Ishikawa (cell line): ENCODE data around the gene ARHGAP8.

Source experiments
- CEBPB ChIP-seq: IDR thresholded peaks from 2 replicates; pipeline ENCODE4 v1.6.1; 2012
- CREB1 ChIP-seq: IDR thresholded peaks from 2 replicates; pipeline ENCODE4 v1.6.1; 2012; ENCODE audit warnings: low read depth
- EGR1 ChIP-seq: IDR thresholded peaks from 2 replicates; pipeline ENCODE4 v1.6.1; 2012
- EP300 ChIP-seq: IDR thresholded peaks from 2 replicates; pipeline ENCODE4 v1.6.1; 2012; ENCODE audit warnings: borderline replicate concordance
- FOXM1 ChIP-seq: IDR thresholded peaks from 2 replicates; pipeline ENCODE4 v1.6.1; 2012; ENCODE audit warnings: low read depth, borderline replicate concordance
- MAX ChIP-seq: IDR thresholded peaks from 2 replicates; pipeline ENCODE4 v1.6.1; 2012
- NFIC ChIP-seq: IDR thresholded peaks from 2 replicates; pipeline ENCODE4 v1.6.1; 2012
- RAD21 ChIP-seq: IDR thresholded peaks from 2 replicates; pipeline ENCODE4 v1.6.1; 2012; ENCODE audit warnings: low read depth
- REST ChIP-seq: IDR thresholded peaks from 2 replicates; pipeline ENCODE4 v1.6.1; 2012; ENCODE audit warnings: low read depth, mild to moderate bottlenecking
- TAF1 ChIP-seq: IDR thresholded peaks from 2 replicates; pipeline ENCODE4 v1.6.1; 2012; ENCODE audit warnings: low read depth, mild to moderate bottlenecking
- TCF12 ChIP-seq: IDR thresholded peaks from 2 replicates; pipeline ENCODE4 v1.6.1; 2012; ENCODE audit warnings: low read depth
- TEAD4 ChIP-seq: IDR thresholded peaks from 2 replicates; pipeline ENCODE4 v1.6.1; 2012
- USF1 ChIP-seq: IDR thresholded peaks from 2 replicates; pipeline ENCODE4 v1.6.1; 2012
- YY1 ChIP-seq: IDR thresholded peaks from 2 replicates; pipeline ENCODE4 v1.6.1; 2012; ENCODE audit warnings: low read depth
- ZBTB7A ChIP-seq: IDR thresholded peaks from 2 replicates; pipeline ENCODE4 v1.6.1; 2012; ENCODE audit warnings: low read depth

Gene ARHGAP8

GRCh38 chr22:44759001-44759400 lies 6.6 kb downstream of the ARHGAP8 start:
- no peak for TF ChIP-seq TEAD4
- TF ChIP-seq TCF12: no peak
- no peak for TF ChIP-seq REST
- TF ChIP-seq EGR1: no peak
- TF ChIP-seq CREB1: no peak
- TF ChIP-seq USF1: no peak
- TF ChIP-seq NFIC: no peak

GRCh38 chr22:44759430-44760310 lies 7.3 kb downstream of the ARHGAP8 start:
- TF ChIP-seq FOXM1: no peak
- no peak for TF ChIP-seq USF1
- no peak for TF ChIP-seq CREB1
- no peak for TF ChIP-seq REST
- no peak for TF ChIP-seq EGR1
- TF ChIP-seq TAF1: no peak
- TF ChIP-seq CEBPB: no peak
- TF ChIP-seq NFIC: no peak
- TF ChIP-seq MAX: no peak
- TF ChIP-seq TEAD4: no peak
- TF ChIP-seq ZBTB7A: no peak
- TF ChIP-seq TCF12: no peak
- TF ChIP-seq YY1: no peak
- no peak for TF ChIP-seq EP300
- no peak for TF ChIP-seq RAD21

GRCh38 chr22:44760476-44760875 lies 8.1 kb downstream of the ARHGAP8 start:
- TF ChIP-seq TAF1: no peak
- no peak for TF ChIP-seq EGR1
- TF ChIP-seq TEAD4: no peak
- TF ChIP-seq REST: no peak
- no peak for TF ChIP-seq CEBPB
- TF ChIP-seq EP300: no peak
- no peak for TF ChIP-seq ZBTB7A

- TF ChIP-seq ZBTB7A: no peak
- no peak for TF ChIP-seq TAF1
- TF ChIP-seq RAD21: no peak
- no peak for TF ChIP-seq YY1
- no peak for TF ChIP-seq REST
Observed at GRCh38 chr22:44761025-44761424, 8.7 kb downstream of the ARHGAP8 start.
